ENCODE results near the gene RNFT2.

- TF ChIP-seq, protein P1, sequence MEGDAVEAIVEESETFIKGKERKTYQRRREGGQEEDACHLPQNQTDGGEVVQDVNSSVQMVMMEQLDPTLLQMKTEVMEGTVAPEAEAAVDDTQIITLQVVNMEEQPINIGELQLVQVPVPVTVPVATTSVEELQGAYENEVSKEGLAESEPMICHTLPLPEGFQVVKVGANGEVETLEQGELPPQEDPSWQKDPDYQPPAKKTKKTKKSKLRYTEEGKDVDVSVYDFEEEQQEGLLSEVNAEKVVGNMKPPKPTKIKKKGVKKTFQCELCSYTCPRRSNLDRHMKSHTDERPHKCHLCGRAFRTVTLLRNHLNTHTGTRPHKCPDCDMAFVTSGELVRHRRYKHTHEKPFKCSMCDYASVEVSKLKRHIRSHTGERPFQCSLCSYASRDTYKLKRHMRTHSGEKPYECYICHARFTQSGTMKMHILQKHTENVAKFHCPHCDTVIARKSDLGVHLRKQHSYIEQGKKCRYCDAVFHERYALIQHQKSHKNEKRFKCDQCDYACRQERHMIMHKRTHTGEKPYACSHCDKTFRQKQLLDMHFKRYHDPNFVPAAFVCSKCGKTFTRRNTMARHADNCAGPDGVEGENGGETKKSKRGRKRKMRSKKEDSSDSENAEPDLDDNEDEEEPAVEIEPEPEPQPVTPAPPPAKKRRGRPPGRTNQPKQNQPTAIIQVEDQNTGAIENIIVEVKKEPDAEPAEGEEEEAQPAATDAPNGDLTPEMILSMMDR (IDR thresholded peaks at IDR 0.05 in 2 of 3, conservative IDR thresholded peaks at IDR 0.05 in 1 of 3; ENCODE audit: borderline replicate concordance in 1 of 3, insufficient read depth in 1 of 3, low read depth in 2 of 3, low read length in 2 of 3) = no peak
- TF ChIP-seq, protein P2, sequence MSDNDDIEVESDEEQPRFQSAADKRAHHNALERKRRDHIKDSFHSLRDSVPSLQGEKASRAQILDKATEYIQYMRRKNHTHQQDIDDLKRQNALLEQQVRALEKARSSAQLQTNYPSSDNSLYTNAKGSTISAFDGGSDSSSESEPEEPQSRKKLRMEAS (IDR thresholded peaks at IDR 0.05) = no peak
- TF ChIP-seq, protein P3, sequence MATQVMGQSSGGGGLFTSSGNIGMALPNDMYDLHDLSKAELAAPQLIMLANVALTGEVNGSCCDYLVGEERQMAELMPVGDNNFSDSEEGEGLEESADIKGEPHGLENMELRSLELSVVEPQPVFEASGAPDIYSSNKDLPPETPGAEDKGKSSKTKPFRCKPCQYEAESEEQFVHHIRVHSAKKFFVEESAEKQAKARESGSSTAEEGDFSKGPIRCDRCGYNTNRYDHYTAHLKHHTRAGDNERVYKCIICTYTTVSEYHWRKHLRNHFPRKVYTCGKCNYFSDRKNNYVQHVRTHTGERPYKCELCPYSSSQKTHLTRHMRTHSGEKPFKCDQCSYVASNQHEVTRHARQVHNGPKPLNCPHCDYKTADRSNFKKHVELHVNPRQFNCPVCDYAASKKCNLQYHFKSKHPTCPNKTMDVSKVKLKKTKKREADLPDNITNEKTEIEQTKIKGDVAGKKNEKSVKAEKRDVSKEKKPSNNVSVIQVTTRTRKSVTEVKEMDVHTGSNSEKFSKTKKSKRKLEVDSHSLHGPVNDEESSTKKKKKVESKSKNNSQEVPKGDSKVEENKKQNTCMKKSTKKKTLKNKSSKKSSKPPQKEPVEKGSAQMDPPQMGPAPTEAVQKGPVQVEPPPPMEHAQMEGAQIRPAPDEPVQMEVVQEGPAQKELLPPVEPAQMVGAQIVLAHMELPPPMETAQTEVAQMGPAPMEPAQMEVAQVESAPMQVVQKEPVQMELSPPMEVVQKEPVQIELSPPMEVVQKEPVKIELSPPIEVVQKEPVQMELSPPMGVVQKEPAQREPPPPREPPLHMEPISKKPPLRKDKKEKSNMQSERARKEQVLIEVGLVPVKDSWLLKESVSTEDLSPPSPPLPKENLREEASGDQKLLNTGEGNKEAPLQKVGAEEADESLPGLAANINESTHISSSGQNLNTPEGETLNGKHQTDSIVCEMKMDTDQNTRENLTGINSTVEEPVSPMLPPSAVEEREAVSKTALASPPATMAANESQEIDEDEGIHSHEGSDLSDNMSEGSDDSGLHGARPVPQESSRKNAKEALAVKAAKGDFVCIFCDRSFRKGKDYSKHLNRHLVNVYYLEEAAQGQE (IDR thresholded peaks at IDR 0.05; ENCODE audit: low read depth) = no peak
- TF ChIP-seq EZH2 (IDR thresholded peaks at IDR 0.05) = no peak
- no peak for TF ChIP-seq POLR2A (IDR thresholded peaks at IDR 0.05; ENCODE audit: borderline replicate concordance, extremely low read depth, insufficient read depth, insufficient read length)
- TF ChIP-seq RAD21 (IDR thresholded peaks at IDR 0.05; ENCODE audit: low read depth) = no peak
- no peak for TF ChIP-seq EGR1 (IDR thresholded peaks at IDR 0.05; ENCODE audit: low read depth)
- no peak for TF ChIP-seq POLR2AphosphoS5 (IDR thresholded peaks at IDR 0.05; ENCODE audit: low read depth, low read length)
These were observed 122.1 kb downstream of the RNFT2 start for GRCh38 chr12:116860263-116860662.

Measured in HCT116 (cell line).